NAMALWA (cell line): ENCODE results near the gene PPP4C.

Source experiments
- DNase-seq: peaks from one replicate; pipeline ENCODE4 v3.0.0-alpha.2; 2015; ENCODE audit warnings: low spot score

PPP4C gene

GRCh38 chr16:30054959-30055553 is 20.7 kb upstream of the PPP4C start:
- peak; percentile 71 for DNase-seq

- DNase-seq = no peak
Measured at GRCh38 chr16:30060346-30060745, 15.4 kb upstream of the PPP4C start.

DNA sequence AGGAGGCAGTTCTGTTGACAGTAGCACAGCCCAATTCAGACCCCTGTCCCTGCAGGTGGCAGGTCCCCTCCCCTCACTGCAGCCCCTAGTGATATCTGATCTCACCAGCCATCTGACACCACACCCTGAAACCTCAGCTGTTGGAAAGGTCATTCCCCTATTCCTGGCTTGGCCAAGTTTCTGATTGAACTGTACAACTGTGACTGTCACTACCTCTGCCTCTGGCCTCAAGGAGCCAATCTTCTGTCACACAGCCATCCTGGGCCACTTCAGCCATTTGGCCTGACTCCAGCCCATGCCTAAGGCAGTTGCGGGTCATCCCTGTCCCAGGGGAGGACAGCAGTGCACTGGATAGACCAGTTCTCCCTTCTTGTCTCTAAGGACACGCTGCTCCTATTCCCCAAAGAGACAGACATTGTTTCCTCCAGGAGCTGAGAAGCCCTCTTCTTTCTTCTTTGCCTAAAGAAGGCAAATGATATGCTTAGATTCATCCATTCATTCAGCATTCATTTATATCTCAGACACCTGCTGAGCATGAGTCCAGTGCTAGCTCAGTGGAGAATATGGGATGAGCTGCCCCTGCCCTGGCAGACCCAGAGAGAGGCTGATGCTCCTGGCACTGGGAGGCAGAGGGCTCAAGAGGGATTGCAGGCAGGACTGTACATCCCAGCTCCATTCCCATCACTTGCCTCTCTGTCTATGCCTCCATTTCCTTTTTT is 14.8 kb upstream of the PPP4C start:
- DNase-seq = no peak

DNA sequence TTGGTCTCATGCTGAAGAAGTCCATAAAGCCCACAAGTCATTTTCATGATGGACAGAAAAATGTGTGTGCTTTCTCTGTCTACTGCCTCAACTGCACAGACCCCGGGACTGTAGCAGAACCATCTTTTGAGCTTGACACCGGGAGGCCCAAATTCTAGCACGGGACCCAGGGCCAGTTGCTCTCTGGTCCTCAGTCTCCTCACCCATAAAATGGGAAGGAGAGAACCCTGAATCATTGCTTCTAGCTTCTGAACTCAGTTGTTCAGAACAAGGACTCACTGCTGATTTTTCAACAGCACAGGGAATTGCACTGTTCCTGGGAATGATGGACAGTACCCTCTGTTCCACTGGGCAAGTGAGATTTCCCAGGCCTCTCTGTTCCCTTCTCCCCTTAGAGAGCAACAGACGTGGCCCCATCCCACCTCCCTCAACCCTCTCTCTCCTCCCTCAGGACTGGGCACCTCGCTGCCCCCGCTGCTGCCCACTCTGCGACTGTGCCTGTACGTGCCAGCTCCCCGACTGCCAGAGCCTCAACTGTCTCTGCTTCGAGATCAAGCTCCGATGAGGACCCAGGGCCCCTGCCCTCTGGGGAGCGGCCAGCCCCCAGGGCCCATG is 12.4 kb upstream of the PPP4C start:
- DNase-seq = peak; percentile 17

DNA sequence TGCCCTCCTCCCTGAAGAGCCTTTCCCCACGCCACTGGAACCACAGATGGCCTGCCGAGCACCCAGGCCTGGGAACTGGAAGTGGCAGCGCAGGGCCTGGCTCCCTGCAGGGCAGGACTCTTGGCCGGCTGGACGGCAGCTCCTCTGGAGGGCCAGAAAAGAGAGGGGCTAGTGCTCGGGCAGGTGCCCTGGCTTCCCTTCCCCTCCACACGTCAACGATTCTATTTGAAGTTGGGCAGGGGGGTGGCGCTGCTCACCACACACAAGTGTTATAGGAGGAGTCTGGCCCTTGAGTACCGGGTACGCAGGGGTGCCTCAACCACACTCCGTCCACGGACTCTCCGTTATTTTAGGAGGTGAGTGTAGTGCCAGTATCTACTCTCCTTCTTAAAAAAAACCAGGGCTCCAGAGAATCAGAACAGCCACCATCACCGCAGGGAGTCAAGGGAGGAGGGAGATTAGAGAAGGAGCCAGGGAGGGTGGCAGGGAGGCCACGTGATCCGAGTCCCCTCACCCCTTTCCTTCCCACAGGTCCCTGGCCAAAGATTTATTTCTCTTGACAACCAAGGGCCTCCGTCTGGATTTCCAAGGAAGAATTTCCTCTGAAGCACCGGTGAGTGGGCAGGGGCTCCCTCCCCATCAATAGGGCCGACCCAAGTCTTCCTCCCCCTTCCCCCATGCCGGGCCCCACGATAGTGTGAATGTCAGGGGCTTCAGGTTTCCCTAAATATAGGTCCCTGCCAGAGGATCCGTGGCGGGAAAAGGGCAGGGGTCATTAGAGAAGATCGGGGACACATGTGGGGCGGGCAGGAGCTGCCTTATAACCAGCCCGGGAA is 11.7 kb upstream of the PPP4C start:
- DNase-seq = peak; percentile 88

DNA sequence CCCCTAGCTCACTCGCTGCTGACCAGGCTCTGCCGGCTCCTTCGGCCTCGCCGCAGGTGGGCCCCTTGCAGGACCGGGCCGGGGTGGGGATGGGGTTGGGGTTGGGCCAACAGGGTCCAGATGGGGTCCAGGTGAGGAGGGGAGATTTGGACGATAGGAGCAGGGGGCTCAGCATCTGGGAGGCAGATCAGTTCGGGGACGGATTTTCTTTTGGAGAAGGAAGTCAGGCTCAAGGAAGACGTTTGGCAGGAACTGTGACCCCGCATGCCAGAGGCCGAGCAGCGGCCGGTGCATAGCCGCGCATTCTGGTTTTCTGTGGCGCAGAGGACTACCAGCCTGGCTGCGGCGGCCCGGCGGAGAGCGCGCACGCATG is 11.1 kb upstream of the PPP4C start:
- DNase-seq = no peak

DNA sequence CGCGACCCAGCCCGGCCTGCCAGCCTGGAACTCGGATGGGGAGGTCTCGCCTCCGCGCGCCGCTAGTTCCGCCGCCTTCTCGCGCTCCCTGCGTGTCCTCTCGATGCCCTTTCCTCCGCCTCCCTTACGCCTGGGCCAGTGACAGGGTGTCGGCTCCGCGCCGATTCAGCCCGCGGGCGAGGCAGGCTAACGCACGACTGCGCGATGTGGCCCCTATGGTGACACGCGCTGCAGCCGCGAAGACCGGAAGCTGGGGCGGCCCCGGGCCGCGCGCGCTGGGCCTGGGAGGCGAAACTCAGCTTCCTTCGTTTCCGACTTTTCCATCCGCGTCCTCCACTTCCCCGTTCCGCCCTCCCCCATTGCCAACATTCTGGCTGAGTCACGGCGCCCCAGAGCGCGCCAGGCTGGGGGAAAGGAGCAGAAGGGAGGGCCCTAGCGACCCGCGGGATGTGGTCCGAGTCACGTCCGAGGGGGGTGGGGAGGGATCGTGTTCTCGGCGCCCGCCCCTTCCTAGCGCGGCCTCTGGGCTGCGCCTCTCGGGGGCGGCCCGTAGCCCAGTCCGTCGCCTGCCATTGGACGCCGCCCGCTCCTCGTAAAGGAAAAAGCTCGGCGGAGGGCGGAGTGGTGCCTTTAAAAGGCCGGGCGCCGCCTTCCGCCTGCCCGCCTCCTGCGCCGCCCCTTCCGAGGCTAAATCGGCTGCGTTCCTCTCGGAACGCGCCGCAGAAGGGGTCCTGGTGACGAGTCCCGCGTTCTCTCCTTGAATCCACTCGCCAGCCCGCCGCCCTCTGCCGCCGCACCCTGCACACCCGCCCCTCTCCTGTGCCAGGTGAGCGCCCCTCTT is 10.5 kb upstream of the PPP4C start, which contains the start of gene ALDOA:
Gene ALDOA, plus strand, starts transcription at position 659 of the 841 bp plus-strand sequence. CDS start 1,138 bp downstream, outside the sequence.
- peak; percentile 96 for DNase-seq

GRCh38 chr16:30065943-30066760 is 9.6 kb upstream of the PPP4C start:
- no peak for DNase-seq

DNA sequence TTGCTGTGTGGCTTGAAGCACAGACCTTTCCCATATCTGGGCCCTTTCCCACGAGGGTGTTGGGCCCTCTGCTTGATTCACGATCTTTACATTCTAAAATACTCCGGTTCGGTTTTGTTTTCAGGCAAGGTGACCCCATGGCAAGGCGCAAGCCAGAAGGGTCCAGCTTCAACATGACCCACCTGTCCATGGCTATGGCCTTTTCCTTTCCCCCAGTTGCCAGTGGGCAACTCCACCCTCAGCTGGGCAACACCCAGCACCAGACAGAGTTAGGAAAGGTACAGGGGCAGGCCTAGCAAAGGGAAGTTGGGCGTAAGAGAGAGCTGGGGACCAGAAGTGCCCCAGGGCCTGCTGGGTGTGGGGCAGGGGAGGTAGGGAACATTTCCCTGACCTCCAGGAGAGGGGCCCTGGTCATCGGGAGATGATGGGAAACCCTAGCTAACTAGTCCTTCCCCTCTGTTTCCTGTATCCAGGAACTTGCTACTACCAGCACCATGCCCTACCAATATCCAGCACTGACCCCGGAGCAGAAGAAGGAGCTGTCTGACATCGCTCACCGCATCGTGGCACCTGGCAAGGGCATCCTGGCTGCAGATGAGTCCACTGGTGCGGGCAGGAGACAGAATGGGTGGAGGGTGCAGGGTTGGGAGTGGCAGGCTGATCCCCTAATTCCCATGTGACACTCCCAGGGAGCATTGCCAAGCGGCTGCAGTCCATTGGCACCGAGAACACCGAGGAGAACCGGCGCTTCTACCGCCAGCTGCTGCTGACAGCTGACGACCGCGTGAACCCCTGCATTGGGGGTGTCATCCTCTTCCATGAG is 8.8 kb upstream of the PPP4C start:
- DNase-seq = no peak

GRCh38 chr16:30067584-30067916 is 8.2 kb upstream of the PPP4C start:
- no peak for DNase-seq

- DNase-seq = no peak
Measured at GRCh38 chr16:30068333-30068732, 7.5 kb upstream of the PPP4C start.

DNA sequence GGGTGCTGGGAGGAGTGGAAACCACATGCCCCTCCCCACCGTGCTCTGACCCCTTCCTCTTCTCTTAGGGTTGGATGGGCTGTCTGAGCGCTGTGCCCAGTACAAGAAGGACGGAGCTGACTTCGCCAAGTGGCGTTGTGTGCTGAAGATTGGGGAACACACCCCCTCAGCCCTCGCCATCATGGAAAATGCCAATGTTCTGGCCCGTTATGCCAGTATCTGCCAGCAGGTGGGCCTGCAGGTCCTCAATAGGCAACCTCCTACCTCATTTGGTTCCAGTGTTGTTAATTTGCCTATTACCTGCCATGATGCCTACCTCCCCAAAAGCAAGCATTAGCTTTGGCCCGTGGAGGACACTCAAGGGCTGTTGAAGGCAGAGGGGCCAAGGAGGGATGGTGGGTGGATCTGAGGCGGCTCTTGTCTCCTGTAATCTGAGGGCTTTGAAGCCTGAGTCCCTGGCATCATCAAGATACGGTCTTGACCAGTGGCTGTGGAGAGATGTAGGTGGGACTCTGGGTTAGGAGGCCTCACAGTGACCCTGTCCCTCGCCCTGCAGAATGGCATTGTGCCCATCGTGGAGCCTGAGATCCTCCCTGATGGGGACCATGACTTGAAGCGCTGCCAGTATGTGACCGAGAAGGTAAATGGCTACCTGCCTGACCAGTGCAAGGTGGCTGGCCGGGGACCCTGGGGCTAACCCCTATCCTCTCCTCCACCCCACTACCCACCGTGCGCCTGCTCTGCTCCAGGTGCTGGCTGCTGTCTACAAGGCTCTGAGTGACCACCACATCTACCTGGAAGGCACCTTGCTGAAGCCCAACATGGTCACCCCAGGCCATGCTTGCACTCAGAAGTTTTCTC is 6.8 kb upstream of the PPP4C start:
- DNase-seq = peak; percentile 73

GRCh38 chr16:30069611-30070462 is 6.0 kb upstream of the PPP4C start:
- DNase-seq = no peak

DNA sequence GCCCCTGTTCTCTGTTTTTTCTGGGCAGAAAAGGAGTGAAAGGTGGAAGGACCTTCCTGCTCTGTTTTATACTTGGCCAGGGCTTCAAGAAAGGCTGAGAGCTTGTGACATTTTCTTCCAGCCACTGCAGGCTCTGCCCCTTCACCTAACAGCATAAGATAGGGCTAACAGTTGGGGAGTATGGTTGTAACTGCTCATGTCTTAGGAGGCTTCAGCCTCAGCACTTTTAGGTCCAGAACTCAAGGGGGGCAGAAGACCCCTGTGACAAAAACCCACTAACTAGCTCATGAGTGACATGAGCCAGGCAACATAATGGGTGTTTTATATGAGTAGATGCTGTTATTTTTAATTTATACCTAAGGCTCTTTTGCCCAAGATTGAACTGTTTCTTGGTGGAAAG is 5.3 kb upstream of the PPP4C start:
- no peak for DNase-seq

DNA sequence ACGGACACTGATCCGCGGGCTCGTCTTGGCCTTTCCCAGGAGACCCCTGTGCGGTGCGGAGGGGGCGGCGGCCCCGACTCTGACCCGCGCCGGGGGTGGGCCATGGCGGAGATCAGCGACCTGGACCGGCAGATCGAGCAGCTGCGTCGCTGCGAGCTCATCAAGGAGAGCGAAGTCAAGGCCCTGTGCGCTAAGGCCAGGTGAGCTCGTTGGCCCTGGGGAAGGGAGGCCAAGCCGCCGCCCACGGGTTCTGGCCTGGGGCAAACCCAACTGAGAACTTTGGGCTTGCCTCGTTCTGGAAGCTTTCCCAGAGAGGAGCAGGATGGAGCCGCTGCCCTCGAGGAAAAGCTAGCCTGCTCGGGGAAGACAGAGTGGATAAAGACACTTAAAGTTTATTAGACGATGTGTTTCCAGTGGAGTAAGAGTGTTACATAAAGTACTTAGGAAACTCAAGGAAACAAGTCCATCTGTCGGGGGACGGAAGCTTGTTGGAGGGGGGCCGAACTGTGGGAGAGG is 540 bp downstream of the PPP4C start:
- peak; percentile 43 for DNase-seq

GRCh38 chr16:30077656-30078055 is 1.9 kb downstream of the PPP4C start:
- no peak for DNase-seq

- no peak for DNase-seq
Measured at GRCh38 chr16:30078744-30079143, 3.0 kb downstream of the PPP4C start.

- no peak for DNase-seq
Measured at GRCh38 chr16:30079480-30079879, 3.7 kb downstream of the PPP4C start.
